ENCODE data around the gene C3. TPM values are rescaled to one million over a fixed set of nuclear protein-coding genes. Genes with fewer than 3 reads are reported as not detected.

The C3 gene
- total RNA-seq, 1 donor from 2014 or later: 0.69 TPM

DNA sequence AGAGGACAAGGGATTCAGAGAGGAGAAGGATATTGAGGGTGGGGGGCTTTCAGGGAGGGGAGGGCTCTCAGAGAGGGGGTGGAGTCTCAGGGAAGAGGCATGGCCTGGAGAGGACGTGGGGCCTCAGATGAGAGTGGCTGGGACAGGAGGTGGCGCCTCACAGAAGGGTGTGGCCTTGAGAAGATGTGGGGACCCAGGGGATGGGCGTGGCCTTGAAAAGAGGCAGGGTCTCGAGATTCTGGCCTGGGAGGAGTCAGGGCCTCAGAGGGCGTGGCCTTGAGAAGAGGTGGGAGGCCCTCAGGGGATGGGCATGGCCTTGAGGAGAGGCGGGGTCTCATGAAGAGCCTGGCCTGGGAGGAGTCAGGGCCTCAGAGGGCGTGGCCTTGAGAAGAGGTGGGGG lies 26.8 kb downstream of the C3 start:
- Mint-ChIP-seq H3K9me3 (ENCODE audit: unreplicated experiment) (peaks cover under 1% of the 10 kb centered on the region), H3K4me1 (ENCODE audit: low read depth, unreplicated experiment) (no peaks in the 10 kb centered on the region), H3K27me3 (ENCODE audit: unreplicated experiment) (no peaks in the 10 kb centered on the region), H3K36me3 (ENCODE audit: unreplicated experiment) (no peaks in the 10 kb centered on the region), H3K4me3 (ENCODE audit: unreplicated experiment) (no peak overlapping the region), H3K27ac (ENCODE audit: unreplicated experiment) (no peak overlapping the region)
- TF ChIP-seq, protein P1, sequence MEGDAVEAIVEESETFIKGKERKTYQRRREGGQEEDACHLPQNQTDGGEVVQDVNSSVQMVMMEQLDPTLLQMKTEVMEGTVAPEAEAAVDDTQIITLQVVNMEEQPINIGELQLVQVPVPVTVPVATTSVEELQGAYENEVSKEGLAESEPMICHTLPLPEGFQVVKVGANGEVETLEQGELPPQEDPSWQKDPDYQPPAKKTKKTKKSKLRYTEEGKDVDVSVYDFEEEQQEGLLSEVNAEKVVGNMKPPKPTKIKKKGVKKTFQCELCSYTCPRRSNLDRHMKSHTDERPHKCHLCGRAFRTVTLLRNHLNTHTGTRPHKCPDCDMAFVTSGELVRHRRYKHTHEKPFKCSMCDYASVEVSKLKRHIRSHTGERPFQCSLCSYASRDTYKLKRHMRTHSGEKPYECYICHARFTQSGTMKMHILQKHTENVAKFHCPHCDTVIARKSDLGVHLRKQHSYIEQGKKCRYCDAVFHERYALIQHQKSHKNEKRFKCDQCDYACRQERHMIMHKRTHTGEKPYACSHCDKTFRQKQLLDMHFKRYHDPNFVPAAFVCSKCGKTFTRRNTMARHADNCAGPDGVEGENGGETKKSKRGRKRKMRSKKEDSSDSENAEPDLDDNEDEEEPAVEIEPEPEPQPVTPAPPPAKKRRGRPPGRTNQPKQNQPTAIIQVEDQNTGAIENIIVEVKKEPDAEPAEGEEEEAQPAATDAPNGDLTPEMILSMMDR (IDR thresholded peaks at IDR 0.05; ENCODE audit: partially characterized antibody, unreplicated experiment): no peak
- no peak for DNase-seq

DNA sequence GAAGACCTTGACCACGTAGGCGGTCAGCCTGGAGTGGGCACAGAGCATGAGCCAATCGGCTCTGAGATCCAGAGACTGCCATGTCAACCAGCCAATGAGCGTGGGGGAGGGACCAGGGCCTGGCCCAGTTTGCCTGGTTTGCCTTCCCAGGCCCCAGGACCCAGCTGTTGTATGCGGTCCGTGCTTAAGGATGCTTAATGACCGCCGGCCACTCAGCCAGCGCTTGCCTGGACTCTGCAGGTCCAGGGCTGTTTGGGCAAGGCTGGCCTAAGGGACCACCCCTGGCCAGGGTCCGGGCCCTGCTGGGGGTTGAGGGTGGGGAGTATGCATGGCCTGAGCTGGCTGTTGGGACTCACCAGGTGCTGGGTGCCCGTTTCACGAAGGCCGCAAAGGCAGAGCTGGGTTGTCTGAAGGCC lies 27.4 kb downstream of the C3 start:
- no peak for DNase-seq
- Mint-ChIP-seq H3K9me3 (ENCODE audit: unreplicated experiment) (peaks cover 3% of the 10 kb centered on the region), H3K27me3 (ENCODE audit: unreplicated experiment) (no peaks in the 10 kb centered on the region), H3K36me3 (ENCODE audit: unreplicated experiment) (no peaks in the 10 kb centered on the region), H3K4me1 (ENCODE audit: low read depth, unreplicated experiment) (no peaks in the 10 kb centered on the region), H3K27ac (ENCODE audit: unreplicated experiment) (no peak overlapping the region), H3K4me3 (ENCODE audit: unreplicated experiment) (no peak overlapping the region)
- TF ChIP-seq, protein P1 (IDR thresholded peaks at IDR 0.05; ENCODE audit: partially characterized antibody, unreplicated experiment): no peak

DNA sequence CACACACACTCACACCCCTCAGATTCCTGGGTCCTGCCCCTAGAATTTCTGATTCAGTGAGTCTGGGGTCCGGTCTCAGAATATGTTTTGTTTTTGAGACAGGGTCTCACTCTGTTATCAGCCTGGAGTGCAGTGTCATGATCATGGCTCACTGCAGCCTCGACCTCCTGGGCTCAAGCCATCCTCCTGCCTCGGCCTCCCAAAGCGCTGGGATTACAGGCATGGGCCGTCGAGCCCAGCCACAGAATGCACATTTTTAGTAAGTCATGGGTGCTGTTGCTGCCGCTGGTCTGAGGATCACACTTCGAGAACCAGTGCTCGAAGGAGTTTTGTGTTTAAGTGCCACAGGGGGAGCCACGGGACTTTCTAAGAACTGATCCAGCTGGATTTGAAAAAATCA lies 28.4 kb downstream of the C3 start:
- DNase-seq: no peak
- H3K4me3 Mint-ChIP-seq (ENCODE audit: unreplicated experiment): no peak overlapping the region
- H3K27me3 Mint-ChIP-seq (ENCODE audit: unreplicated experiment): no peaks in the 10 kb centered on the region
- peaks cover 3% of the 10 kb centered on the region for H3K9me3 Mint-ChIP-seq (ENCODE audit: unreplicated experiment)
- no peaks in the 10 kb centered on the region for H3K4me1 Mint-ChIP-seq (ENCODE audit: low read depth, unreplicated experiment)
- no peak overlapping the region for H3K27ac Mint-ChIP-seq (ENCODE audit: unreplicated experiment)
- TF ChIP-seq, protein P1 (IDR thresholded peaks at IDR 0.05; ENCODE audit: partially characterized antibody, unreplicated experiment): no peak
- H3K36me3 Mint-ChIP-seq (ENCODE audit: unreplicated experiment): no peaks in the 10 kb centered on the region

DNA sequence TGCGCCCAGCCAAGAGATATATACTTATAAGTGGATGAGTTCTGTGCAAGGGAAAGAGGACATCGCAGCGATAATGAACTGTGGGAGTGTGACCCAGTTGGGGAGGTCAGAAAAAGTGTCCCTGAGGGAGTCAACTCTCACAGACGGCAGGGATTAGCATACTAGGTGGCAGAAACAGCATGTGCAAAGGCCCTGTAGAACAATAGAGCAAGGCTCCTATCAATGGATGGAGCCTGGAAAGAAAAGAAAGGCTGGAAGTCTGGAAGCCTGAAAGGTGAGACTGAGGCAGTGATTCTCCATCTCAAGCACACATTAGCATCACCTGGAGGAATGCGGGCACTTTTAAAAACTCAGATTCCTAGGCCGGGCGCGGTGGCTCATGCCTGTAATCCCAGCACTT lies 29.1 kb downstream of the C3 start:
- no peak for DNase-seq
- no peaks in the 10 kb centered on the region for H3K27me3 Mint-ChIP-seq (ENCODE audit: unreplicated experiment)
- no peak overlapping the region for H3K27ac Mint-ChIP-seq (ENCODE audit: unreplicated experiment)
- TF ChIP-seq, protein P1 (IDR thresholded peaks at IDR 0.05; ENCODE audit: partially characterized antibody, unreplicated experiment): no peak
- H3K4me3 Mint-ChIP-seq (ENCODE audit: unreplicated experiment): no peak overlapping the region
- no peaks in the 10 kb centered on the region for H3K4me1 Mint-ChIP-seq (ENCODE audit: low read depth, unreplicated experiment)
- peaks cover 3% of the 10 kb centered on the region for H3K9me3 Mint-ChIP-seq (ENCODE audit: unreplicated experiment)
- no peaks in the 10 kb centered on the region for H3K36me3 Mint-ChIP-seq (ENCODE audit: unreplicated experiment)

DNA sequence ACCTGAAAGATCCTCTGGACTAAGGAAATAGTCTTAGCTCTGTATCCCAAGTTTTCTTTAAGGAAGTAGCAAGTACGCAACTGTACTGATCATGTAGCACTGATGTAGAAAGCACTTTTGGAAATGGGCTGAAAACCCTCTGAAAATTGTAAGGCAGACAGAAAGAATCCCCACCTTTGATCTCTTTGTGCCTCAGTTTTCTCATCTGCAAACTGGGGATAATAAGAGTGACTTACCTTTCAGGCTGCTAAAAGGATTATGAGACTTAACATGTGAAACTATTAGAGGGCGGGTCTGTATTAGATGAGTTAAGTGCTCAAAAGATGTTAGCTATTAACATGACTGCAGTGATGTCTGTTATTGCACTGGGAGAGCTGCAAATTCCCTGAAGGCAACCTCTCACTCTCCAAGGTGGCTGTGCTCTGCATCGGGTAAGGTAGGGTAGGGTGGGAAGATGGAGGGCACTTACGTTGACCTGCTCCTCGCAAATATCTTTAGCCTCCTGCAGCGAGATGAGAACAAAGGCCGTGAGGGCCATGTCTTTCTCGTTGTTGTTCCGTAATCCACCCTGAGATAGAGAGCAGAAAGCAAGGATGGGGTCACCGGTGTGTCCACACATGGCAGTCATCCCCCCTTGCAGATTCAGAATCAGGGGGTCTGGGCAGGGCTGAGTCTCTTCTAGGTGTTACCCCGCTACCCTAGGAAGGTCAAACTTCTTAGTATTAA lies 30.1 kb downstream of the C3 start:
- no peak for DNase-seq
- Mint-ChIP-seq H3K36me3 (ENCODE audit: unreplicated experiment) (no peaks in the 10 kb centered on the region), H3K4me1 (ENCODE audit: low read depth, unreplicated experiment) (no peaks in the 10 kb centered on the region), H3K4me3 (ENCODE audit: unreplicated experiment) (no peak overlapping the region), H3K9me3 (ENCODE audit: unreplicated experiment) (peaks cover 3% of the 10 kb centered on the region), H3K27me3 (ENCODE audit: unreplicated experiment) (no peaks in the 10 kb centered on the region), H3K27ac (ENCODE audit: unreplicated experiment) (no peak overlapping the region)
- TF ChIP-seq, protein P1 (IDR thresholded peaks at IDR 0.05; ENCODE audit: partially characterized antibody, unreplicated experiment): no peak

Measured in glutamatergic neuron (in vitro differentiated cells).